ENCODE measurements around the gene ARAP1. TPM values are rescaled to one million over a fixed set of nuclear protein-coding genes. Genes with fewer than 3 reads are reported as not detected.

Gene ARAP1
- total RNA-seq, 2 experiments from 2014 or later: 77.7 to 91.5 TPM

DNA sequence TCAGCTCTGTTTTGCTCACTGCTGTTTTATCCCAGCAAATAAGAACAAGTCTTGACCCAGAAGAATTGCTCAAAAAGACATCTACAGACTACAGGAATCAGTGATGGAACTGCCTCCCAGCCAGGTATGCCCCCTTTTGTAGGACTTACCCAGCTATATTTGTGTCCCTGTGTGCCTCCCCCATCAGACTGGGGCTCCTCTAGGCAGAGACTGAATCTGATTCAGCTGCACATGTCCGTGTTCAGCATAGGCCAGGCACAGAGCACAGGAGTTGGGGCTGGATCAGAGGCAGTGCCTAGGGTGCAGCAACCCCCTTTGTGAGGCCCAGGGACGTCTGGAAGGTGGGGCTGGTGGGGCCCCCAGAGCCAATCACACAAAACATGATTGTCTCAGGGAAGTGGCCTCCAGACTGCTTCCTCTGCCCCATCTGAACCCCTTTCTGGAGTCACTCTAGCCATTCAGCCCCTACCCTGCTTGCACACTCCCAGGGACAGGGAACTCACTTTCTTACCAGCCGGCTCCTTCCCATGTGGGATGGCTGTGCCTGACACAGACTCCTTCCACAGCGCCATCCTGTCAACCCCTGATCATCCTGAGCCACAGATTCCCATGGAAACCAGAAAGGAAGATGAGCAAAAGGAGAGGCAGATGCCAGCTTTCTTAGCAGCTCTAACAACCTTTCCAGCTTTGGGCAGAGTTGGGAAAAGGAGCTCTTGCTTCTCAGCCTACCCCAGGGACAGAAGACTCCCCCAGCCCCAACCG lies 102.8 kb downstream of the ARAP1 start:
- TF ChIP-seq, protein P1, sequence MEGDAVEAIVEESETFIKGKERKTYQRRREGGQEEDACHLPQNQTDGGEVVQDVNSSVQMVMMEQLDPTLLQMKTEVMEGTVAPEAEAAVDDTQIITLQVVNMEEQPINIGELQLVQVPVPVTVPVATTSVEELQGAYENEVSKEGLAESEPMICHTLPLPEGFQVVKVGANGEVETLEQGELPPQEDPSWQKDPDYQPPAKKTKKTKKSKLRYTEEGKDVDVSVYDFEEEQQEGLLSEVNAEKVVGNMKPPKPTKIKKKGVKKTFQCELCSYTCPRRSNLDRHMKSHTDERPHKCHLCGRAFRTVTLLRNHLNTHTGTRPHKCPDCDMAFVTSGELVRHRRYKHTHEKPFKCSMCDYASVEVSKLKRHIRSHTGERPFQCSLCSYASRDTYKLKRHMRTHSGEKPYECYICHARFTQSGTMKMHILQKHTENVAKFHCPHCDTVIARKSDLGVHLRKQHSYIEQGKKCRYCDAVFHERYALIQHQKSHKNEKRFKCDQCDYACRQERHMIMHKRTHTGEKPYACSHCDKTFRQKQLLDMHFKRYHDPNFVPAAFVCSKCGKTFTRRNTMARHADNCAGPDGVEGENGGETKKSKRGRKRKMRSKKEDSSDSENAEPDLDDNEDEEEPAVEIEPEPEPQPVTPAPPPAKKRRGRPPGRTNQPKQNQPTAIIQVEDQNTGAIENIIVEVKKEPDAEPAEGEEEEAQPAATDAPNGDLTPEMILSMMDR (IDR thresholded peaks at IDR 0.05): no peak
- H3K27ac Mint-ChIP-seq: no peak overlapping the region
- no peaks in the 10 kb centered on the region for H3K27me3 Mint-ChIP-seq
- ChIA-PET POLR2A (no interaction called here), CTCF (interaction anchor here (1.0 to 17.0 kb wide), 3 partner anchors 61 to 178 kb away, joined by 4 to 171 read pairs (median 7); no protein-coding TSS in a partner anchor)
- no peak for ATAC-seq
- H3K36me3 Mint-ChIP-seq (ENCODE audit: low read depth): no peaks in the 10 kb centered on the region
- no peak overlapping the region for H3K4me3 Mint-ChIP-seq
- intact Hi-C loops (cut with micrococcal nuclease): no loop called here
- H3K9me3 Mint-ChIP-seq: no peaks in the 10 kb centered on the region
- no peaks in the 10 kb centered on the region for H3K4me1 Mint-ChIP-seq (ENCODE audit: low read depth)
- no peak for DNase-seq

DNA sequence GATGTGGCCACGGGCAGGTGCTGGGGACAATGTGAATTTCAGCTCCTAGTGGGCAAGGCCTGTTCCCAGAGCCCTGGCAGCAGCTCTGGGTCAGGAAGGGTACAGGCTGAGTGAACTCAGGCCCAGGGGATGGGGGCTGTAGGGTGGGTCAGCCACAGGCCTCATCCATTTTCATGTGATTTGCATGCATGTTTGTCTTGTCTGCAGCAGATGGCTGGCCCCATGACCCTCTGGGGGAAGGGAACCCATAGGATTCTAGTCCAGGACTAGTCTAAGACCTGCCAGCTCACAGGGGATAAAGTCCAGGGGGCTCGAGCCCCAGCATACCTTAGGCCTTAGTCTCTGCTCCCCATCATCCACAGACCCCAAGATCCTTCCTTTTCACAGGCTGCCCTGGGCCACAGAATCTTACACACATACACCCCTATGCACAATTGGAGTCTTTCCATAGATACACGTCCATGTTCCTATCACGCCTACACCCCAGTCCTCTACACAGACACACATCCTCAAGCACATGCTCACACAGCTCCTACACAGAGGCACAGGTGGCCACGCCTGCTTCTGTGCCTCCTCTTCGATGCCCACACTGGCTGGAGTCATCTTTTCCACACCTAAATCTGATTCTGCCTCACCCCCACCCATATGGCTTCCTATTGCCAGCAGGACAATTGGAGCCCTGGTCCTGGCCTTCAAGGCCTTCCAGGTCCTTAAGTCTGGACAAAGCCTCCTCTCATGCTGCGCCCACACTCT lies 103.6 kb downstream of the ARAP1 start:
- Mint-ChIP-seq H3K27ac (no peak overlapping the region), H3K4me1 (ENCODE audit: low read depth) (no peaks in the 10 kb centered on the region), H3K27me3 (no peaks in the 10 kb centered on the region), H3K36me3 (ENCODE audit: low read depth) (no peaks in the 10 kb centered on the region), H3K4me3 (no peak overlapping the region), H3K9me3 (no peaks in the 10 kb centered on the region)
- intact Hi-C loops (cut with micrococcal nuclease): no loop called here
- ATAC-seq (no peak), DNase-seq (no peak)
- CTCF ChIA-PET: interaction anchor here (1.0 to 17.0 kb wide), 2 partner anchors 60 to 177 kb away, joined by 4 to 171 read pairs; no protein-coding TSS in a partner anchor
- TF ChIP-seq, protein P1 (IDR thresholded peaks at IDR 0.05): no peak
- POLR2A ChIA-PET: no interaction called here

DNA sequence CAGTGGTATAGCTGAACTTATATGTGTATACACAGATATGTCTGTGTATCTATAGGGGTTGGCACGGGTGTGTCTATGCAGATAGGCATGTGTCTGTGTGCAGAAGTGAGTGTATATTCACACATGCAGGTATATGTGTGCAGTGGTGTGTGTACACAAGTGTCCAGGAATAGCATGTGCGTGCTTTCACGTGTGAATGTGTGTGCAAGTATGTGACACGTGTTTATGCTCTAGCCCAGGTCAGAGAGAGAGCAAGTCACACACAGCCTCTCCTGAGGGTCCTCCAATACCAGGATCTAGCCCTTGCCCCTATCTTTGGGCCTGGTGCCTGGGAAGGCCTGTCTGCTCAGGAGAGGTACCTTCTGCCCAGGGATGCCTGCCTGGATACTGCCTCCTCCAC lies 104.3 kb downstream of the ARAP1 start:
- no peak overlapping the region for H3K4me3 Mint-ChIP-seq
- TF ChIP-seq, protein P1 (IDR thresholded peaks at IDR 0.05): no peak

DNA sequence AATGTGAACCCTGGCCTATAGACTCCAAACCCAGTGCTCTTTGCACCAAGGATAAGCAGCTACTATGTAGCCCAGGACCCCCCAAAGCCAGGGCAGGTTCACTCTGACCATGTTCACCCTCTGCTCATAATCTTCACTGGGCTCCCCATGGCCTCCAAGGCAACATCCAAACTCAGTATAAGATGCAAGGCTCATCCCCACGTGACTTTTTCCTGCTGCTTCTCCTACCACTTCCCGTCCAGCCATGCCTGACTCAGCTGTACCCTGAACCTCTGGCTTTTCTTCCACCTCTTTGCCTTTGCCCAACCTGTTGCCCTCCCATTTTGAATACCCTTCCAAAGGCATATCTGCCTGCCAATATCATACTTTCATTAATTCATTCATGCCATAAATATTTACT lies 105.7 kb downstream of the ARAP1 start:
- TF ChIP-seq, protein P1 (IDR thresholded peaks at IDR 0.05): no peak
- Mint-ChIP-seq H3K27ac (no peak overlapping the region), H3K27me3 (no peaks in the 10 kb centered on the region), H3K9me3 (no peaks in the 10 kb centered on the region), H3K4me3 (no peak overlapping the region), H3K4me1 (ENCODE audit: low read depth) (no peaks in the 10 kb centered on the region), H3K36me3 (ENCODE audit: low read depth) (no peaks in the 10 kb centered on the region)
- DNase-seq: no peak
- intact Hi-C loops (cut with micrococcal nuclease): no loop called here
- POLR2A ChIA-PET: interaction anchor here (1.1 kb wide), 1 partner anchor 28 kb away, joined by 3 read pairs; the partner anchor contains the start of gene PDE2A
- no peak for ATAC-seq
- CTCF ChIA-PET: interaction anchor here (17.0 kb wide), 1 partner anchor 58 kb away, joined by 171 read pairs; no protein-coding TSS in a partner anchor

More for the DNA sequence above, 104.3 kb downstream of the ARAP1 start:
- intact Hi-C loops (cut with micrococcal nuclease): no loop called here
- POLR2A ChIA-PET: no interaction called here
- no peaks in the 10 kb centered on the region for H3K36me3 Mint-ChIP-seq (ENCODE audit: low read depth)
- CTCF ChIA-PET: interaction anchor here (17.0 kb wide), 1 partner anchor 60 kb away, joined by 171 read pairs; no protein-coding TSS in a partner anchor
- H3K27ac Mint-ChIP-seq: no peak overlapping the region
- ATAC-seq (no peak), DNase-seq (no peak)
- no peaks in the 10 kb centered on the region for H3K27me3 Mint-ChIP-seq
- H3K4me1 Mint-ChIP-seq (ENCODE audit: low read depth): no peaks in the 10 kb centered on the region
- no peaks in the 10 kb centered on the region for H3K9me3 Mint-ChIP-seq

Measured in activated CD8-positive, alpha-beta T cell treated with anti-CD3 and anti-CD28 coated beads for 36 hours (primary cell).